BJ (cell line): ENCODE measurements around the gene PPM1G. TPM values are rescaled to one million over a fixed set of nuclear protein-coding genes. Genes with fewer than 3 reads are reported as not detected.

Experiments used
- CTCF ChIA-PET: fragments of 350-600 bp; formaldehyde crosslinking; extraction: SDS; loops from one replicate; lab custom pipeline; 2021; ENCODE audit warnings: antibody characterized with exemption, inconsistent platforms; lab: Yijun Ruan, JAX
- POLR2A ChIA-PET: fragments of 300-600 bp; sonication (Branson Sonifier 250); formaldehyde crosslinking; extraction: SDS; loops from one replicate; lab custom pipeline; 2021; ENCODE audit warnings: antibody characterized with exemption; lab: Charles Lee
- DNase-seq: peaks from one replicate; pipeline ENCODE4 v3.0.0-alpha.2; 2011; ENCODE audit warnings: low read depth
- H3K27me3 ChIP-seq: 2 replicates; pipeline ENCODE4 v1.6.0; 2011; ENCODE audit warnings: low read length; ENCODE audit not compliant: control insufficient read depth, insufficient read depth
- H3K36me3 ChIP-seq: 2 replicates; pipeline ENCODE4 v1.5.1; 2011; ENCODE audit warnings: low read length; ENCODE audit not compliant: control insufficient read depth, insufficient read depth
- H3K4me3 ChIP-seq: 2 replicates; pipeline ENCODE4 v1.5.1; 2011; ENCODE audit warnings: low read depth, mild to moderate bottlenecking, control low read depth, low read length
- CTCF ChIP-seq: IDR thresholded peaks from 2 replicates; pipeline ENCODE4 v1.5.1; 2011; ENCODE audit warnings: low read depth, mild to moderate bottlenecking, control low read depth, inconsistent platforms, low read length, moderate library complexity; ENCODE audit not compliant: insufficient read depth
- polyA plus RNA-seq: library from polyadenylated mRNA; depleted of rRNA; stranded (reverse); fragments of >200 nt; gene quantifications from 2 replicates; pipeline ENCODE4 v1.2.3, GENCODE V29; 2011; rRNA removed

Gene PPM1G
- polyA plus RNA-seq, 1 experiment: 48.3 TPM

GRCh38 chr2:27336173-27336572, 73.2 kb downstream of the PPM1G start:
- H3K4me3 ChIP-seq: no peak overlapping the region
- CTCF ChIA-PET: no interaction called here
- no peak for TF ChIP-seq CTCF
- no peaks in the 10 kb centered on the region for H3K27me3 ChIP-seq
- peaks cover 24% of the 10 kb centered on the region for H3K36me3 ChIP-seq
- POLR2A ChIA-PET: no interaction called here
- DNase-seq: no peak

- POLR2A ChIA-PET: no interaction called here
- Histone ChIP-seq H3K36me3 (peaks cover 25% of the 10 kb centered on the region), H3K27me3 (no peaks in the 10 kb centered on the region), H3K4me3 (no peak overlapping the region)
- CTCF ChIA-PET: no interaction called here
- TF ChIP-seq CTCF: no peak
- DNase-seq: no peak
Observed at GRCh38 chr2:27335311-27335710, 74.1 kb downstream of the PPM1G start.

Other genes starting within 250 kb of the PPM1G start
- 217 and 268 TPM in 2 replicates for gene ATRAID, start 197.6 kb downstream of the PPM1G start, polyA plus RNA-seq
- gene SLC5A6, start 197.3 kb downstream of the PPM1G start, polyA plus RNA-seq: 22.3 and 33.7 TPM in 2 replicates
- 12.4 and 26.6 TPM in 2 replicates for gene CAD, start 192.2 kb downstream of the PPM1G start, polyA plus RNA-seq
- 0.06 and 0.10 TPM in 2 replicates for gene SLC30A3, start 146.5 kb downstream of the PPM1G start, polyA plus RNA-seq
- not detected in 2 replicates for gene DNAJC5G, start 134.2 kb downstream of the PPM1G start, polyA plus RNA-seq
- gene TRIM54, start 127.2 kb downstream of the PPM1G start, polyA plus RNA-seq: 0.05 TPM in 1 of 2 replicates, not detected in the other
- 0.17 and 0.34 TPM in 2 replicates for gene UCN, start 101.1 kb downstream of the PPM1G start, polyA plus RNA-seq
- 177 and 188 TPM in 2 replicates for gene MPV17, start 86.5 kb downstream of the PPM1G start, polyA plus RNA-seq
- 32.1 and 39.0 TPM in 2 replicates for gene GTF3C2, start 52.8 kb downstream of the PPM1G start, polyA plus RNA-seq
- 39.6 and 42.8 TPM in 2 replicates for gene EIF2B4, start 39.3 kb downstream of the PPM1G start, polyA plus RNA-seq
- 134 and 154 TPM in 2 replicates for gene SNX17, start 39.0 kb downstream of the PPM1G start, polyA plus RNA-seq
- 8.4 and 12.2 TPM in 2 replicates for gene ZNF513, start 28.9 kb downstream of the PPM1G start, polyA plus RNA-seq
- gene NRBP1, start 19.0 kb upstream of the PPM1G start, polyA plus RNA-seq: 234 and 270 TPM in 2 replicates
- gene KRTCAP3, start 32.8 kb upstream of the PPM1G start, polyA plus RNA-seq: 0.44 and 0.47 TPM in 2 replicates
- 19.0 and 20.3 TPM in 2 replicates for gene IFT172, start 80.2 kb upstream of the PPM1G start, polyA plus RNA-seq
- 6.9 and 8.9 TPM in 2 replicates for gene FNDC4, start 85.6 kb upstream of the PPM1G start, polyA plus RNA-seq
- 0.47 and 0.54 TPM in 2 replicates for gene GCKR, start 87.2 kb upstream of the PPM1G start, polyA plus RNA-seq
- 19.2 and 31.8 TPM in 2 replicates for gene ZNF512, start 173.5 kb upstream of the PPM1G start, polyA plus RNA-seq
- gene CCDC121, start 219.4 kb upstream of the PPM1G start, polyA plus RNA-seq: 0.58 and 0.86 TPM in 2 replicates
- 40.8 and 61.0 TPM in 2 replicates for gene GPN1, start 219.5 kb upstream of the PPM1G start, polyA plus RNA-seq